ENCODE results near the gene FNTB.

FNTB gene

GRCh38 chr14:64986648-64987437 is at the start of gene FNTB:
FNTB (plus strand) TSS chr14:64986895; CDS start chr14:64986954, 59 bp downstream.
- peak; percentile 98 for DNase-seq (ENCODE audit: low read depth, low spot score)

DNA sequence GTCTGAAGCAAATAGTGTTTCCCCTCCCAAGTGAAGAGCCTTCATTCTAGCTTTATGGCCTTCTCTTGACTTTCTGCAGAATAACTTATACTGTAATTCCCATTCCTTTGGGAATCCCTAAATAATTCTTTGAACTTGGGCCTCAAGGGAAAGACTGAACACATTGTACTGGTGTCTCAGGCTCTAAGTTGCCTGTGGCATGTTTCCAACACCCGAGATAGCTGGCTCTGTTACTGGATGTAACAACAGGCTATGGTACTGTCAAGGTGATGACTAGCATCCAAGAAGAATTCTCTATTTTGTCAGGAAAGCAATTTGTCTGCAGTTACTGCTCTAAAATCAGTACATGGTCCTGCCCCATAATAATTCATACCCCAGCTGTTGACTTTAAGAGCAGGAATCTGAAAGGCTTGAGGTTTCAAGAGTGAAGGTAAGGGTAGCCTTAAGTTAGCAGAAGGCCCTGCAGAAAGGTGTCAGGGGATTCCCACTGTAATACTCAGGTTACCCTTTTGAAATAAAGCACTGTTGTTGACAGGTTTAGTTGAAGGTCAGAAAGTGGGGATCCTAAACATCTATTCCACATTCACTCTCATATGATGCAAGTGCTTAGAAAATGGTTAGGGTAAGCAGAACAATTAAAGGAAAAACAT is 49.4 kb upstream of the FNTB start:
- DNase-seq (ENCODE audit: low read depth, low spot score) = peak; percentile 22

DNA sequence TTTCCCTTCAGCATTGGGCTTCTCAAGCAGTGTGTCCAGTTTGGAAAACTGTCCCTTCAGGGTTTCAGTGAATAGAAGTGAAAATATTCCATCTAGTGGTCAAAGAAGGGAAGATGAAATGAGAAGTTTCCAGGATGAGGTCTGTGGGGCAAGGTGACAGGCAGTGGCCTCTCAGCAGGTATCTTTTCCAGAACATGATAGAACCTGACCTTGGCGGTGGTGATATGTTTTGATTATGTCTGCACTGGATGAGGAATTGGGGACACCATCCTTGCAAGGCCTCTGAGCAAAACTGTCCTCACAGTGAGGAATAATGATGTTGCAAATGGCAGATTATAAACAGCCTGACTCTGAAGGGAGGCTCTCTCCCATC is 48.9 kb upstream of the FNTB start:
- peak; percentile 23 for DNase-seq (ENCODE audit: low read depth, low spot score)

GRCh38 chr14:64938972-64939816 is 47.5 kb upstream of the FNTB start:
- no peak for DNase-seq (ENCODE audit: low read depth, low spot score)

GRCh38 chr14:64939817-64940190 is 46.9 kb upstream of the FNTB start:
- no peak for DNase-seq (ENCODE audit: low read depth, low spot score)

- DNase-seq (ENCODE audit: low read depth, low spot score) = no peak
These were observed 46.3 kb upstream of the FNTB start for GRCh38 chr14:64940336-64940910.

GRCh38 chr14:64942531-64943111 is 44.1 kb upstream of the FNTB start, which contains the start of gene GPX2:
GPX2 (minus strand) TSS chr14:64942745; CDS start chr14:64942726, 19 bp downstream.
- DNase-seq (ENCODE audit: low read depth, low spot score) = no peak

DNA sequence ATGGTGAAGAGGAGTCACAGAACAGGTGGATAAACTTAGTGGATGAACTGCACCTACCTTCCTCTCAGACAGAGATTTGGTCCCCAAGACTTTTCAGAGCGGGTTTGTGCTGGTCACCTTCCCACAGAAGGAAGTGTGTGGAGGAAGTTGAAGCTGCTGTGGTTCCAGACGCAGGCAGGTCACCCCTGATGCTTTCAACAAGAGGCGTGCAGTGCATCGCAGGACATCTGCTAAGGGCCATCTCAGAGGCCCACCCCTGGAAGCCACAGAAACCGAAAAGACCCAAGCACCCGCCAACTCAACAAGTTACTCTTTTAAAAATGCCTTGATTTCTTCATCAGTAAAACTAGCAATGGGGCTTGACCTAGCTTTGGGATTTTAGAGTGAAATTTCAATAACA is 43.1 kb upstream of the FNTB start:
- DNase-seq (ENCODE audit: low read depth, low spot score) = no peak

DNA sequence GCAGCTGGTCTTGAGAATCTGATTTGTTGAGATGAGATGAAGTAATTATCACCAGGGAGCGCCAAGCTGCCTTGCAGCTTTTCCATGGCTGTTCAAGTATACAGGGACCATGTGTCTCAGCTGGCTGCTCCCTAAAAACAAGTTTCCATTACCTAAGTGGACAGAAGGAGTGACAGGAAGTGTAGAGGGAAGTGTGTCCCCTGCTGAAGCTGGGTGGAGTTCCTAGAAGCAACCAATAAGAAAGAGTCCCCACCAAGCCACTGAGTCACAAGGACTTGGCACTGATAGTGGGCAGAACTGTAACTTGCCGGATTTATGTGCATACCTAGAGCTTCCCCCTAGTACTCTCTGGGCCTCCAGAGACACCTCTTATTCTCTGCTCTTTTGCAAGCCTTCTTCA is 42.7 kb upstream of the FNTB start:
- no peak for DNase-seq (ENCODE audit: low read depth, low spot score)

GRCh38 chr14:64944861-64945260 is 41.8 kb upstream of the FNTB start:
- DNase-seq (ENCODE audit: low read depth, low spot score) = no peak

DNA sequence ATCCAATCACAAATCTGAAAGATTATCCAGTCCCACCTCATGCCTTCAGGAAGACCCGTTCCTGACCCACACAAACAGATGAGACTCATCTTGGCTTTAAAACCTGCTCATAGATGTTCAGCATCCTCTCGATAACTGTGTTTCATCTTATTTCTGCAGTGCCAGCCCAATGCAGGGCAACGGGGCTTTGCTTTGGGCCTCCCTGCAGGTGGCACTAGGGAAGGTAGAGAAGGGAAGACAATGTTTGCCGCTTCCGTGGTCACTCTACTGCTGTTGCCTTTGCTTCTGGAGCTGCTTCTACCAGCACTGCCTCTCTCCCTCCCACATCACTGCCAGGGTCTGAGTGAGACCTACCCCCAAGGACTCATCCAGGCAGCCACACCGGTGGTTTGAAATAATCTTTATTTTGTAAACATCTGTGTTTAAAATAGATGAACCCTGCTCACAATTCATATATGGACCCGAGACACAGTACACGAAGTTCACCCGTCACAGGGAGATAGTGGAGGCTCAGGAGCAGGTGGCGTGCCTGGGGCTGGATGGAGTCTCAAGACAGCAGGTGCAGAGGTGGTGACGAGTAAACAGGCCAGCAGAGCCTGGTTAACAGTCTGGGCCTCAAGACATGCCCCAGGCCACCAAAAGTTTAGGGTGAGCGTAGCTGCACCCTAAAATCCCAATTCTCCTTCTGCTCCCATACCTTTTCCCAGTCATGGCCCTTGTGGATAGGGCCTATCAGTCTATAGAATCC is 41.1 kb upstream of the FNTB start:
- DNase-seq (ENCODE audit: low read depth, low spot score) = no peak

DNA sequence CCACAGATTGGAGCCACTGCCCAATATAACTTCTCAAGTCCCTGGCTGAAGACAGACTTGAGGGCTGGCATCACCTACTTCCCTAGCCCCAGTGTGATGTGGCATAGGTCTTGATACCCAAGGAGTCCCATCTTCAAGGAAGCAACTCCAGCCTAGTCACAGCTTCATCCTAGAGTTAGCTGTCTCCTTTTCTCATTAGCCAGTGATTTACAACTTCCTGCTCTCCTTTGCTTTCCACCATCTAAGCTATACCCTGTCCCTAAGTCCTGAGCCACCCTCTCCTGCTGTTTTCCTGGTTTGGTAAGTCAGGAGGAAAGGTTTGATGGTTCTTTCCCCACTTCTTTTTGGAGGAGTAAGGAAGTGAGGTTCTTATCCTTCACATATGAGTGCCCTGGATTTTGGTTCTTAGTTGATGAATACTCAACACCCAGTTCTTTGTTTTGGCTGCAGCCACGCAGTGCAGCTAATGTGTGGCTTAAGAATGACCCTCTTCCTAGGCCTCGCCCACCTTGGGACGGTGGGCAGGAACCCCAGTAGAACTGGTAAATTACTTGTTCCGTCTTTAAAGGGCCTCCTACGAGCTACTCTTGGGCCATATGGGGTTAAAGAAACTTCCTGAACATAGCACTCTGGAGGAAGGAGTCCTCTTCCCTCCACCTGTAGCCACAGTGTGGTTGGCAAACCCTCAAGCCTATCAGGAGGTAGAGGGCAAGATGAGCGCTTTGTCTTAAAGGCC is 40.2 kb upstream of the FNTB start:
- no peak for DNase-seq (ENCODE audit: low read depth, low spot score)

DNA sequence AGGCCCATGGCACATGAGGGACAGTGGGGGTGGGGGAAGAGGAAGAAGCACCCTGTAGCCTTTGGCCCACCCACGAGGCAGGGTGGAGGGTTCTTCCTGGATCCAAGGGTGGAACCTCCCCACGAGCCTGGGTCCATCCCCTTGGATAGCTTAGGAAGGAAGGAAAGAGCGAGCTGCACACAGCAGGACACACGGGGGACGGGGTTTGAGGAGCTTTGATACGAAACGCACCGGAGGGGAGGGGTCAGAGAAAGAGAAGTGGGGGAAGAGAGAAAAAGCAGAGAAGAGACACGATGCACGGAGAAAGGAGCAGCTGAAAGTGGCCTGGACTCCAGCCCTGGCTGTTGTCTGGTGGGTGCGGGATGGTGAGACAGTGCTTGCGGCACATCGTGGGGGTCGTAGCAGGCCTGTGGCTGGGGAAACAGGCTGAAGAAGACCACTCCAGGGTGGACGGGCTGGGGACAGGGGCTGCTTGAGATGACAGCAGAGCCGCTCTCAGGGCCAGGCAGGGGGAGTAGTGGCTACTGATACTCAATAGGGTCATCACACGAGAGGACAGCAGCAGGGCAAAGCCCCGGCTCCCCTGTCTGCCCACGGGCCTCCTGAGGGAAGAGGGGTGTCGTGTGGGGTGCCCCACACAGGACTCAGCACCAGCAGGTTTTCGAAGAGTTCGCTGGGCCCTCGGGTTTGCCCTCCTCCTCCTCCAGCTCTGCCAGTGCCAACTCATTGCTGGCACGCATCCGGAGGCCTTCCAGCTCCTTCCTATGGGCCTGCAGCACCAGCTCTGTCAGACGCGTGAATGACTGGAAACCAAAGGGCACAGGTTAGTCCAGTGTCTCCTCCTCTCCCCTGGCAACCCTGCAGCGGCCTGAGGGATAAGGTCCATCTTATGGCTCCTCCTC is 38.7 kb upstream of the FNTB start:
- DNase-seq (ENCODE audit: low read depth, low spot score) = no peak

GRCh38 chr14:64948612-64949210 is 38.0 kb upstream of the FNTB start:
- no peak for DNase-seq (ENCODE audit: low read depth, low spot score)

GRCh38 chr14:64950889-64951288 is 35.8 kb upstream of the FNTB start:
- no peak for DNase-seq (ENCODE audit: low read depth, low spot score)

GRCh38 chr14:64951291-64951690 is 35.4 kb upstream of the FNTB start:
- no peak for DNase-seq (ENCODE audit: low read depth, low spot score)

DNA sequence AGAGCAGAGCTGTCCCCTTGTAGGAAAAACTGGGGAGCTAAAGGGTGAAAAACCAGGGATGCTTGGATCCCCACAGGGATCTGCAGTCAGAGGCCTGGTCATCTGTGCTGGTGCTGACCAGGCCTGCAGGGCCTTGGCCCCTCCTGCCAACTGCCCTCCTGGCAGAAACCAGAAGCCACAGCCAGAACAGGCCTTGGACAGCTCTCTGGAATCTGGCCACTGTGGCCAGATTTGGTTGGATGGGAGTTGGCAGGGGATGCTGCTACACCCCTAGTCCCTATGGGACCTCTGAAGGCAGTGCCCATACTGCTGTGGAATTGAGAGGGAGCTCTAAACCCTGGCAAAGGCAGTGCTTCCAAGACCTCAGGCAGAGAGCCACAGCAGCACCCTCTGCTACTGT is 35.0 kb upstream of the FNTB start:
- DNase-seq (ENCODE audit: low read depth, low spot score) = no peak

DNA sequence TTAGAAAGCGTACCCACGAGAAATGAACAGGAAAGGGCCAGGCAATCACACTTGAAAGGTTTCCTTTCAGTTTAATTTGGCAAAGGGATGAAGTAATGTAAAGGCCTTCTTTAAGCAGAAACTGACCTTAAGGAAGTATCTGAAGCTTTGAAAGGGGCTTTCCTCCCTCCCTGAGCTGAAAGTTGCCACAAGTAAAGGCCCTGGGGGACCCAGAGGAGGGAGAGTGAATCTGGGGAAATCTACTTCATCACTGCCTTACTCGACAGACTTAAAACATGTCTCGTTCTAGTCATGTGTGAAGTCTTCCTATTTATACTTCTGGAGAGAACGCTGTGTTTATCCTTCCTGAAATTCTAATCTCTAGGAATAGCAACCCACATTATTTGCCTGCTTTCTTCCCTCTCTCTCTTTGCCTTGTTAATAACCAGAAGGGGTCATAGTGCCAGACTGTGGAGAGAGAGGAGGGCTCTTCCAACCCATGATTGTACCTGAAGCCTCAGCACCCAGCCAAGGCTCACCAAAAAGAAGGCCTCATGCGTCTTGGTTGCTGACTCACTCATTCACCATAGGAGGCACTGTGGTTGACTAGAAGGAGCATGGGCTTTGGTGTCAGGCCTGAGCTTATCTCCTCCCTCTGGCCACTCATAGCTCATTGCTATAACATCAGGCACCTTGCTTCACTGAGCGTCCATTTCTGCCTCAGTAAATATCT is 33.9 kb upstream of the FNTB start:
- DNase-seq (ENCODE audit: low read depth, low spot score) = no peak

Data from astrocyte of the hippocampus (primary cell).